Hypothalamus (tissue), 51 donors: ENCODE results near the gene CDC42EP2.
A peak's percentile ranks its signal among the peaks of the same experiment; 100 is the strongest.

Experiments
- DNase-seq, 51 donors: peaks; one replicate each; lab custom pipeline; 2025; lab: John Stamatoyannopoulos, UW

The CDC42EP2 gene

DNA sequence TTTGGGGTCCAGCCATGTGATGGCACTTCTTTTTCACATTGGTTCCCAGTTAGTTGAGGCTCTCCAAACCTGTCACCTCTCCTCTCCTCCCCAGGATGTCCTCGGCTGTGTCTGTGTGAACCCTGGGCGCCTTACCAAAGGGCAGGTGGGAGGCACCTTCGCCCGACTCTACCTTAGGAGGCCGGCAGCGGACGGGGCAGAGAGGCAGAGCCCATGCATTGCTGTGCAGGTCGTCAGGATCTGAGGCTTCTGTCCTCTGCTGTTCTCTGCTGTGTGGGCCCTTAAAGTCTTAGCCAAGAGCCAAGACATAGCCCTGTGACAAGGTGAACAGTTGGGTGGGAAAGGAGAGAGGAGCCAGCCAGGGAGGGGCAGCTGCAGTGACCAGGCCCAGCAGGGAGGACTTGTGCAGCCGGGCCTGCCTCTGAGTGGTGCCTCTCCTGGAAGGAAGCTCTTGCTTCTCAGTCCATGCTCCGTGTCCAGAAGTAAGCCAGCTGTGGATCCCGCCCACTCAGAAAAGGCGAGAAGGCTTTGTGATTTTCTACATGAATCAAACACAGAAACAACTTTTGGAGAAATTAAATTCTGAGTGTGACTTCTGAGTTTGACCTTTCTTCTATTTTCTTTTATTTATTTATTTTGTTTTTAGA lies 17.5 kb upstream of the CDC42EP2 start:
- no peak for DNase-seq

DNA sequence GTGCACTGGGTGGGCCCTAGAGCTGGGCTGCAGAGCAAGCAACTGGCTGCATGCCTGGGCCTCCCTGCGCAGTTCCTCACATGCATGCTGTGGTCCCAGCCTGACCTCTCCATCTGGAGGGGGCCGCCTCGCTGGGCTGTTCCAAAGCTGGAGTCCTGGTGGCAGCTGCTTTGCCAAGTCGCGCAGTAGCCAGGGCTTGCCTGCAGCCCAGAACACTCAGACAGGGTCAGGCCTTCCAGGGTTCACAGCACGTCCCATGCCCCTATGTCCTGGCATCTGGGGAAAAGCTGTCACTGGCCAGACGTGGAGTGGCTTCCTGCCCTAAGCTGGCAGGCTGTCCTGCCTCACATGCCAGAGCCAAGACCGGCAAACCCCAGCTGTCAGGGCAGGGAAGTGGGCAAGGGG lies 16.5 kb upstream of the CDC42EP2 start:
- peak in 34 of 51 donors; percentile 16 to 83 (median 54) for DNase-seq

- DNase-seq = peak in 27 of 51 donors; percentile 19 to 83 (median 37)
Measured at GRCh38 chr11:65298655-65299179, 15.9 kb upstream of the CDC42EP2 start.

DNA sequence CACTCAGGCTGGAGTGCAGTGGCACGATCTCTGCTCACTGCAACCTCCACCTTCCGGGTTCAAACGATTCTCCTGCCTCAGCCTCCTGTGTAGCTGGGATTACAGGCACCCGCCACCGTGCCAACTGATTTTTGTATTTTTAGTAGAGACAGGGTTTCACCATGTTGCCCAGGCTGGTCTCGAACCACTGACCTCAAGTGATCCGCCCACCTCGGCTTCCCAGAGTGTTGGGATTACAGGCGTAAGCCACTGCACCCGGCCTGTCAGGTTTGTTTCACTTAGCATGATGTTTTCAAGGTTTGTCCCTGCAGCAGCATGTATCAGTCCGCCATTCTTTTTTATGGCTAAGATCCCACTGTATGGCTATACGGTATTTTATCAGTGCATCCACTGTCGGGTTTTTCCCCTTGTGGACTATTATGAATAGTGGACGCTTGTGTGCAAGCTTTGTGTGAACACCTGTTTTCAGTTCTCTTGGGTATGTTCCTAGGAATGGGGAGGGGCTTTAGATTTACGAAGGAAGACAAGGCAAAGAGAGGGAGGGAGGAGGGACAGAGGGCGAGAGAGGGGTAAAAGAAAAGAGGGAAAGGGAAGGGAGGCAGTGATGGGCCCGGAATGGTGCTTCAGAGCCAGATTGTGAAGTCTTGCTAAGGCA lies 13.9 kb upstream of the CDC42EP2 start:
- no peak for DNase-seq

DNA sequence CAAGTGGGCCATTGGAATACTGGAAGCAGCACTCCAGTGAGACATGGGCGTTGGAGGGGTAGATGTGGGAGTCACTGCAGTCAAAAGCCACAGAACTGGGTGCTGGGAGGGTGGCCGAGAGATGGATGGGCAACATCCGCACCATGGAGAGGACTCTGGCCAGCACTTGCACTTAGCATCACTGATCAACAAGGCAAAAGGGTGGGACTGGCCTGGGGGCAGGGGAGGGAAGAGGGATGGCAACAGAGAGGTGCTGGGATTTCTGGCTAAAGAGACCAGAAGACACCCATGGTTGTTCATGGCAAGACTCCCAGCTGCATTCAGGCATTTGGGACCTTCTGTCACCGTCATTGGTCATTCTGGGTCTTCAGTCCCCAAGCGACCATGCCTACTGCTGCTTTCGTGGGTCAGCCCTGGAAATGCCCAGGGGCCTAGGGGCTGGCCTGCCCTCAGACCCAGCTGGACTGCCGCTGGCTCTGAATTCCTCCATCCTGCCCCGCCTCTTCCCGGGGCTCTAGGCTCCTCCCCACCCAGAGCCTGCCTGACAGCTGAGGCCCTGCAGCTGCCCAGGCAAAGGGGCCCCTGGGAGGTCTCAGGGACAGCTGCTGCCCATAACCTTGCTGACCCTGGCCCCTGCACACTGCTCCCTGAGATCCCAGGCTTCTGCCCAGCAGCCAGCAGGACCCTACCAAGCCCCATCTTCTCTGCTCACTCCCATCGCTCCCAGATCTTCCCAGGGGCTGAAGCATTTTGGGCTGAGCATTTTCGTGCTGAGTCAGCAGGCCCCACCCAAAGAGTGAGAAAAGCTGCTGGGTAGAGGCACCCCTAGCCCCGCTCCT lies 13.0 kb upstream of the CDC42EP2 start:
- DNase-seq = peak in 21 of 51 donors; percentile 22 to 73 (median 49)

GRCh38 chr11:65303555-65303954 lies 11.1 kb upstream of the CDC42EP2 start:
- DNase-seq = no peak

- no peak for DNase-seq
Measured at GRCh38 chr11:65304110-65304509, 10.6 kb upstream of the CDC42EP2 start.

- DNase-seq = no peak
Measured at GRCh38 chr11:65304613-65305012, 10.1 kb upstream of the CDC42EP2 start.

GRCh38 chr11:65305501-65306268 lies 9.0 kb upstream of the CDC42EP2 start:
- DNase-seq = peak in 1 of 51 donors; percentile 23

- DNase-seq = no peak
Measured at GRCh38 chr11:65307298-65308229, 7.1 kb upstream of the CDC42EP2 start.

DNA sequence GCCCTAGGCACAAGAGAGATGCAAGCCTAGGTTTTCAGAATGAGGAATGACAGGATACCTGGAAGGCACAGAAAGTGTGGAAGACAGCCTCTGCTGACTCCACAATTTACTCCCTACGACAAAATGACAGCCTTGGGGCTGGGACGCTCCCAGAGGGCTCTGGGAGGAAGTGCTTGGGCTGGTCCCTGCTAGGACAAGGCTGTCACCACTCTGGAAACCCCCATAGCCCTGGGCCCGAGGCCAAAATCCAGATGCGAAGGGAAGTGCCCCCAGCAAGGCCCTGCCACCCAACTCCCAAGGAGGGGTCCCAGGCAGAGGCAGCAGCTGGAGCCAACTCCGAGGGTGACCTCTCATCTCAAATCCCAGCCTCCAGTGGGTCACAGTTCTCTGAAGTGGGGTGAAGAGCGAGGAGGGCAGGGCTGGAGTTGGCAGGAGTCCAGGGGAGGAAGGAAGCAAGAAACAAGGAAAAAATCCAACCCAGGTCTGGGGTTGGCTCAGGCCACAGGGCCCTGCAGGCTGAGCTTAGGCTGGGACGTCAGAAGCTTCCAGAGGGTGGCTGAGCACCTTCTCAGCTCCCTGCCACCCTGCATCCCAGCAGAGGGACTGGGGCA lies 6.3 kb upstream of the CDC42EP2 start:
- no peak for DNase-seq

GRCh38 chr11:65309006-65309405 lies 5.7 kb upstream of the CDC42EP2 start:
- no peak for DNase-seq

DNA sequence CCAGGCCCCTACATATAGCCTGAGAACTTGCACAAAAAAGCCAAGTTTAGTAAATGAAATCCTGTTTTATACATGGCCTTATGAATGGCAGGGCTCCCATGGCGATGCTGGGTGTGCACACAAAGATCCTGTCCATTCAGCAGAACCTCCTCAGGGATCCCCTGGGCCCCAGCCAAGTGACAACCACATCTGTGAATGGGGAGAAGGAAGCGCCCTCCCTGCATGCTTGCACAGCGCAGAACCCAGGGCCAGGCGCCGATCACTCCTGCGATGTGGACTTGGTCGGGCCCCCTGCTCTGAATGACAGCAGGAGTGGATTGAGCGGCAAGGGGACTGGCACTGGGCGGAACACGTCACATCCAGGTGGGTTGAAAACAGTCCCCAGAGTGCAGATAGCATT lies 4.5 kb upstream of the CDC42EP2 start:
- peak in 11 of 51 donors; percentile 15 to 58 (median 34) for DNase-seq

- DNase-seq = peak in 1 of 51 donors; percentile 12
Measured at GRCh38 chr11:65310736-65311135, 3.9 kb upstream of the CDC42EP2 start.

- DNase-seq = no peak
Measured at GRCh38 chr11:65311170-65311678, 3.4 kb upstream of the CDC42EP2 start.

- DNase-seq = peak in 48 of 51 donors; percentile 22 to 88 (median 66)
Measured at GRCh38 chr11:65315204-65315865, 669 bp downstream of the CDC42EP2 start.

GRCh38 chr11:65315866-65316226 lies 1.2 kb downstream of the CDC42EP2 start:
- DNase-seq = no peak
